ENCODE results near the gene THAP7. TPM values are rescaled to one million over a fixed set of nuclear protein-coding genes. Genes with fewer than 3 reads are reported as not detected.

Gene THAP7
- total and polyA plus RNA-seq, 2 experiments from 2014 or later, result 49.7 to 61.1 TPM

GRCh38 chr22:20953342-20953608 is 48.6 kb downstream of the THAP7 start:
- no peak for DNase-seq (ENCODE audit: low read depth in 1 of 2, low spot score in 1 of 2)
- Histone ChIP-seq H3K4me3 (no peak overlapping the region), H3K4me1 (ENCODE audit: low read depth) (peaks cover 19% of the 10 kb centered on the region), H3K36me3 (peaks cover 31% of the 10 kb centered on the region), H3K27ac (peak overlapping the region; percentile 68), H3K9me3 (ENCODE audit: low read depth) (no peaks in the 10 kb centered on the region), H3K27me3 (peaks cover 15% of the 10 kb centered on the region)
- TF ChIP-seq CTCF (IDR thresholded peaks at IDR 0.05; ENCODE audit: low read depth, low read length), result no peak

- peaks cover 14% of the 10 kb centered on the region for H3K4me1 ChIP-seq (ENCODE audit: low read depth)
- no peak for DNase-seq (ENCODE audit: low read depth in 1 of 2, low spot score in 1 of 2)
- no peak for TF ChIP-seq CTCF (IDR thresholded peaks at IDR 0.05; ENCODE audit: low read depth, low read length)
- no peak overlapping the region for H3K4me3 ChIP-seq
- H3K36me3 ChIP-seq, result peaks cover 31% of the 10 kb centered on the region
- peak overlapping the region; percentile 68 for H3K27ac ChIP-seq
- H3K9me3 ChIP-seq (ENCODE audit: low read depth), result no peaks in the 10 kb centered on the region
- H3K27me3 ChIP-seq, result peaks cover 15% of the 10 kb centered on the region
These were observed 49.2 kb downstream of the THAP7 start for GRCh38 chr22:20952544-20953341.

GRCh38 chr22:20951932-20952380 is 50.0 kb downstream of the THAP7 start:
- no peak for DNase-seq (ENCODE audit: low read depth in 1 of 2, low spot score in 1 of 2)
- H3K27me3 ChIP-seq, result peaks cover 7% of the 10 kb centered on the region
- H3K4me3 ChIP-seq, result no peak overlapping the region
- peaks cover 14% of the 10 kb centered on the region for H3K4me1 ChIP-seq (ENCODE audit: low read depth)
- TF ChIP-seq CTCF (IDR thresholded peaks at IDR 0.05; ENCODE audit: low read depth, low read length), result no peak
- H3K36me3 ChIP-seq, result peaks cover 31% of the 10 kb centered on the region
- H3K9me3 ChIP-seq (ENCODE audit: low read depth), result no peaks in the 10 kb centered on the region
- peak overlapping the region; percentile 68 for H3K27ac ChIP-seq

GRCh38 chr22:20951151-20951931 is 50.6 kb downstream of the THAP7 start:
- DNase-seq (ENCODE audit: low read depth in 1 of 2, low spot score in 1 of 2), result no peak
- Histone ChIP-seq H3K9me3 (ENCODE audit: low read depth) (no peaks in the 10 kb centered on the region), H3K4me3 (no peak overlapping the region), H3K27ac (peak overlapping the region; percentile 68), H3K4me1 (ENCODE audit: low read depth) (peaks cover 14% of the 10 kb centered on the region), H3K27me3 (peaks cover 1% of the 10 kb centered on the region), H3K36me3 (peaks cover 31% of the 10 kb centered on the region)
- no peak for TF ChIP-seq CTCF (IDR thresholded peaks at IDR 0.05; ENCODE audit: low read depth, low read length)

GRCh38 chr22:20949698-20950183 is 52.2 kb downstream of the THAP7 start:
- Histone ChIP-seq H3K4me3 (no peak overlapping the region), H3K36me3 (peaks cover 31% of the 10 kb centered on the region), H3K27ac (no peak overlapping the region), H3K27me3 (no peaks in the 10 kb centered on the region), H3K9me3 (ENCODE audit: low read depth) (no peaks in the 10 kb centered on the region), H3K4me1 (ENCODE audit: low read depth) (peaks cover 21% of the 10 kb centered on the region)
- no peak for DNase-seq (ENCODE audit: low read depth in 1 of 2, low spot score in 1 of 2)
- TF ChIP-seq CTCF (IDR thresholded peaks at IDR 0.05; ENCODE audit: low read depth, low read length), result no peak

Other genes starting within 250 kb of the THAP7 start
- 0.88 and 1.3 TPM in 2 replicates for gene SERPIND1, start 228.0 kb downstream of the THAP7 start, total RNA-seq
- 0.94 and 4.8 TPM in 2 replicates for gene SERPIND1, start 228.0 kb downstream of the THAP7 start, polyA plus RNA-seq
- gene PI4KA, start 143.3 kb downstream of the THAP7 start, total RNA-seq, result 83.3 and 83.7 TPM in 2 replicates
- gene PI4KA, start 143.3 kb downstream of the THAP7 start, polyA plus RNA-seq, result 85.2 and 95.9 TPM in 2 replicates
- gene SNAP29, start 143.1 kb downstream of the THAP7 start, total RNA-seq, result 22.0 and 25.2 TPM in 2 replicates
- 37.9 and 38.1 TPM in 2 replicates for gene SNAP29, start 143.1 kb downstream of the THAP7 start, polyA plus RNA-seq
- 74.3 and 80.9 TPM in 2 replicates for gene CRKL, start 84.7 kb downstream of the THAP7 start, total RNA-seq
- gene CRKL, start 84.7 kb downstream of the THAP7 start, polyA plus RNA-seq, result 42.4 and 60.1 TPM in 2 replicates
- gene AIFM3, start 34.9 kb downstream of the THAP7 start, total RNA-seq, result 2.0 and 4.8 TPM in 2 replicates
- 0.67 and 0.87 TPM in 2 replicates for gene AIFM3, start 34.9 kb downstream of the THAP7 start, polyA plus RNA-seq
- 50.8 and 62.6 TPM in 2 replicates for gene LZTR1, start 19.8 kb downstream of the THAP7 start, total RNA-seq
- gene LZTR1, start 19.8 kb downstream of the THAP7 start, polyA plus RNA-seq, result 41.7 and 60.9 TPM in 2 replicates
- gene P2RX6, start 13.0 kb upstream of the THAP7 start, total RNA-seq, result 8.6 and 11.8 TPM in 2 replicates
- gene P2RX6, start 13.0 kb upstream of the THAP7 start, polyA plus RNA-seq, result 7.9 and 8.9 TPM in 2 replicates
- 1.8 and 4.0 TPM in 2 replicates for gene SLC7A4, start 30.4 kb upstream of the THAP7 start, total RNA-seq
- 3.0 and 4.4 TPM in 2 replicates for gene SLC7A4, start 30.4 kb upstream of the THAP7 start, polyA plus RNA-seq
- 0.12 TPM in 1 of 2 replicates, not detected in the other for gene LRRC74B, start 43.8 kb upstream of the THAP7 start, total RNA-seq
- gene LRRC74B, start 43.8 kb upstream of the THAP7 start, polyA plus RNA-seq, result 1.2 TPM in 1 of 2 replicates, not detected in the other